Measurements from ENCODE around the gene MYCL. TPM values are rescaled to one million over a fixed set of nuclear protein-coding genes. Genes with fewer than 3 reads are reported as not detected.

Gene MYCL
- total and polyA plus RNA-seq, 8 donors: 1.4 to 17.9 (median 5.6) TPM

GRCh38 chr1:39866767-39867166 is 35.0 kb downstream of the MYCL start:
- 89 to 98% methylated on average over 2 of the region's 2 CpGs for WGBS, 2 donors
- peak in 1 of 4 donors; percentile 17 for ATAC-seq
- Histone ChIP-seq H3K4me3 (no peak overlapping the region), H3K4me1 (peaks cover 0 to 2% (median 1%) of the 10 kb centered on the region in 3 donors), H3K9me3 (no peaks in the 10 kb centered on the region), H3K27ac (no peak overlapping the region), H3K27me3 (no peaks in the 10 kb centered on the region), H3K36me3 (no peaks in the 10 kb centered on the region)
- FAIRE-seq: no peak
- no peak for TF ChIP-seq CTCF (IDR thresholded peaks at IDR 0.05)
- intact Hi-C loops (cut with DNase I): no loop called here
- no peak for DNase-seq

- Histone ChIP-seq H3K4me3 (no peak overlapping the region), H3K4me1 (no peaks in the 10 kb centered on the region), H3K27ac (no peak overlapping the region), H3K36me3 (no peaks in the 10 kb centered on the region), H3K9me3 (no peaks in the 10 kb centered on the region), H3K27me3 (no peaks in the 10 kb centered on the region)
- intact Hi-C loops (cut with DNase I): no loop called here
- ATAC-seq: no peak
- no peak for TF ChIP-seq CTCF (IDR thresholded peaks at IDR 0.05)
- no peak for FAIRE-seq
- no peak for DNase-seq
- 96 to 97% methylated on average over 1 of the region's 1 CpG for WGBS, 2 donors
Measured at GRCh38 chr1:39865762-39866161, 36.0 kb downstream of the MYCL start.

- Histone ChIP-seq H3K27me3 (no peaks in the 10 kb centered on the region), H3K27ac (no peak overlapping the region), H3K4me1 (peaks cover 0 to 2% (median 0%) of the 10 kb centered on the region in 3 donors), H3K4me3 (no peak overlapping the region), H3K36me3 (no peaks in the 10 kb centered on the region), H3K9me3 (no peaks in the 10 kb centered on the region)
- intact Hi-C loops (cut with DNase I): no loop called here
- no peak for TF ChIP-seq CTCF (IDR thresholded peaks at IDR 0.05)
- WGBS, 2 donors: 93 to 95% methylated on average over 5 of the region's 5 CpGs
- no peak for ATAC-seq
- DNase-seq: no peak
- no peak for FAIRE-seq
Measured at GRCh38 chr1:39863177-39863576, 38.5 kb downstream of the MYCL start.

- intact Hi-C loops (cut with DNase I): no loop called here
- Histone ChIP-seq H3K27ac (no peak overlapping the region), H3K4me1 (peaks cover 0 to 6% (median 0%) of the 10 kb centered on the region in 3 donors), H3K4me3 (no peak overlapping the region), H3K9me3 (no peaks in the 10 kb centered on the region), H3K36me3 (no peaks in the 10 kb centered on the region), H3K27me3 (no peaks in the 10 kb centered on the region)
- no peak for DNase-seq
- whole genome bisulfite sequencing, 2 donors: 97 to 99% methylated on average over 7 of the region's 7 CpGs
- TF ChIP-seq CTCF (IDR thresholded peaks at IDR 0.05): no peak
- no peak for ATAC-seq
- FAIRE-seq: no peak
Measured at GRCh38 chr1:39861003-39861402, 40.7 kb downstream of the MYCL start.

GRCh38 chr1:39859859-39860812 is 41.6 kb downstream of the MYCL start:
- no peak for ATAC-seq

More at GRCh38 chr1:39859859-39860812, 41.6 kb downstream of the MYCL start:
- DNase-seq (no peak), FAIRE-seq (no peak)
- WGBS, 2 donors: 84 to 86% methylated on average over 7 of the region's 7 CpGs
- Histone ChIP-seq H3K4me3 (no peak overlapping the region), H3K36me3 (peaks cover 0 to under 1% (median 0%) of the 10 kb centered on the region in 3 donors), H3K27me3 (no peaks in the 10 kb centered on the region), H3K9me3 (no peaks in the 10 kb centered on the region), H3K4me1 (peaks cover 0 to 6% (median 0%) of the 10 kb centered on the region in 3 donors), H3K27ac (no peak overlapping the region)
- intact Hi-C loops (cut with DNase I): no loop called here
- TF ChIP-seq CTCF (IDR thresholded peaks at IDR 0.05): no peak

Measured in pancreas (tissue), 10 donors.